Measurements from ENCODE around the gene CEP104. TPM values are rescaled to one million over a fixed set of nuclear protein-coding genes. Genes with fewer than 3 reads are reported as not detected.

Gene CEP104
- total RNA-seq, 1 experiment from 2014 or later: 34.5 TPM

DNA sequence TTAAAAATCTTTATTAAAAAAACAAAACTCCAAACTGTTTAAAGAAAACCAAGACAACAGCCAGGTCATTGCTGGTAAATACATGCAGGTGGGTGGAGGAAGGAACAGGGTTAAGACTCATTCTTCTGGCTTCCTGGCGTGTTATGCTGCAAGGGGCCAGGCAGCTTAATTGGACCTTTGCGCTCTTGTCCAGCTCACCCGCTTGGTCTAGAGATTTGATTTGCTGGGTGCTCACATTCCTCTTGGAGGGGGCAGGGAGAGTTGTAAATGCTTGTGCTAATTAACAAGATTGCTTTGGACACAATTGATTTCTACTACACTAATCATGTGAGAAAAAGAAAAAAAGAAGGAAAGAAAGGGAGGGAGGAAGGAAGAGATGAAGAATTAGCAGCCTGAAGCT lies 10.5 kb downstream of the CEP104 start:
- Histone ChIP-seq H2BK5ac (ENCODE audit: insufficient read length, low read length) (no peak overlapping the region), H2AK5ac (ENCODE audit: insufficient read length, low read length) (no peak overlapping the region), H3K9ac (ENCODE audit: extremely low read depth, insufficient read length, low read length) (no peak overlapping the region), H4K91ac (ENCODE audit: insufficient read length, low read depth, low read length) (no peak overlapping the region), H3K4ac (ENCODE audit: low read depth, low read length) (no peak overlapping the region), H3T11ph (ENCODE audit: low read length) (no peak overlapping the region), H3K4me1 (ENCODE audit: insufficient read depth, low read length) (no peaks in the 10 kb centered on the region), H3K56ac (ENCODE audit: insufficient read length, low read depth, low read length) (no peak overlapping the region), H3K18ac (ENCODE audit: insufficient read length, low read depth, low read length) (no peak overlapping the region), H3K9me3 (ENCODE audit: control insufficient read depth, low read depth, low read length) (no peaks in the 10 kb centered on the region), H2BK20ac (ENCODE audit: low read depth, low read length, poor library complexity, severe bottlenecking) (no peak overlapping the region), H4K20me1 (ENCODE audit: control insufficient read depth, insufficient read depth, insufficient read length) (no peaks in the 10 kb centered on the region), H3K23ac (ENCODE audit: insufficient read length, low read depth, low read length) (no peak overlapping the region), H3K27me3 (ENCODE audit: insufficient read depth, low read length) (no peaks in the 10 kb centered on the region), H2BK12ac (ENCODE audit: insufficient read length, low read depth, low read length) (no peak overlapping the region), H3K79me1 (ENCODE audit: insufficient read depth, low read depth, low read length, poor library complexity, severe bottlenecking) (no peaks in the 10 kb centered on the region), H2BK15ac (ENCODE audit: low read depth, low read length) (no peak overlapping the region), H3K79me2 (ENCODE audit: insufficient read depth, low read length) (no peaks in the 10 kb centered on the region), H4K8ac (replicated peaks; ENCODE audit: insufficient read length, low read depth, low read length) (no peak overlapping the region), H3K23me2 (ENCODE audit: insufficient read length, low read depth, low read length, poor library complexity, severe bottlenecking) (no peaks in the 10 kb centered on the region), H2BK120ac (ENCODE audit: low read depth, low read length, poor library complexity, severe bottlenecking) (no peak overlapping the region), H3K27ac (ENCODE audit: insufficient read length, low read depth, low read length) (no peak overlapping the region), H3K4me2 (ENCODE audit: insufficient read depth, insufficient read length, low read length) (no peak overlapping the region), H3K14ac (ENCODE audit: insufficient read depth, low read length) (no peak overlapping the region), H2AFZ (ENCODE audit: low read length) (no peak overlapping the region), H4K5ac (ENCODE audit: insufficient read length, low read depth, low read length) (no peak overlapping the region)
- Mint-ChIP-seq H3K27ac (no peak overlapping the region; a peak in 1 of 7 replicates), H3K4me3 (no peak overlapping the region), H3K36me3 (ENCODE audit: insufficient read depth in 1 of 3, low read depth in 3 of 3) (peaks cover 8 to 41% (median 35%) of the 10 kb centered on the region in 3 experiments), H3K4me1 (no peaks in the 10 kb centered on the region), H3K9me3 (no peaks in the 10 kb centered on the region), H3K27me3 (ENCODE audit: low read depth) (no peaks in the 10 kb centered on the region)
- TF ChIP-seq, protein P1, sequence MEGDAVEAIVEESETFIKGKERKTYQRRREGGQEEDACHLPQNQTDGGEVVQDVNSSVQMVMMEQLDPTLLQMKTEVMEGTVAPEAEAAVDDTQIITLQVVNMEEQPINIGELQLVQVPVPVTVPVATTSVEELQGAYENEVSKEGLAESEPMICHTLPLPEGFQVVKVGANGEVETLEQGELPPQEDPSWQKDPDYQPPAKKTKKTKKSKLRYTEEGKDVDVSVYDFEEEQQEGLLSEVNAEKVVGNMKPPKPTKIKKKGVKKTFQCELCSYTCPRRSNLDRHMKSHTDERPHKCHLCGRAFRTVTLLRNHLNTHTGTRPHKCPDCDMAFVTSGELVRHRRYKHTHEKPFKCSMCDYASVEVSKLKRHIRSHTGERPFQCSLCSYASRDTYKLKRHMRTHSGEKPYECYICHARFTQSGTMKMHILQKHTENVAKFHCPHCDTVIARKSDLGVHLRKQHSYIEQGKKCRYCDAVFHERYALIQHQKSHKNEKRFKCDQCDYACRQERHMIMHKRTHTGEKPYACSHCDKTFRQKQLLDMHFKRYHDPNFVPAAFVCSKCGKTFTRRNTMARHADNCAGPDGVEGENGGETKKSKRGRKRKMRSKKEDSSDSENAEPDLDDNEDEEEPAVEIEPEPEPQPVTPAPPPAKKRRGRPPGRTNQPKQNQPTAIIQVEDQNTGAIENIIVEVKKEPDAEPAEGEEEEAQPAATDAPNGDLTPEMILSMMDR (conservative IDR thresholded peaks at IDR 0.05): no peak
- no CpG with 5 or more reads among the region's 3 CpGs for WGBS (ENCODE audit: extremely low coverage, insufficient read length, low lambda C conversion rate)
- no peak for DNase-seq

Data from H9 (cell line).